ENCODE results near the gene PPP2R5D.

GRCh38 chr6:43037197-43037596 is 52.8 kb downstream of the PPP2R5D start:
- TF ChIP-seq CTCF (IDR thresholded peaks at IDR 0.05) (no peak), EP300 (IDR thresholded peaks at IDR 0.05) (no peak), POLR2AphosphoS5 (IDR thresholded peaks at IDR 0.05) (no peak)
